Measurements from ENCODE around the gene LUZP1.

DNA sequence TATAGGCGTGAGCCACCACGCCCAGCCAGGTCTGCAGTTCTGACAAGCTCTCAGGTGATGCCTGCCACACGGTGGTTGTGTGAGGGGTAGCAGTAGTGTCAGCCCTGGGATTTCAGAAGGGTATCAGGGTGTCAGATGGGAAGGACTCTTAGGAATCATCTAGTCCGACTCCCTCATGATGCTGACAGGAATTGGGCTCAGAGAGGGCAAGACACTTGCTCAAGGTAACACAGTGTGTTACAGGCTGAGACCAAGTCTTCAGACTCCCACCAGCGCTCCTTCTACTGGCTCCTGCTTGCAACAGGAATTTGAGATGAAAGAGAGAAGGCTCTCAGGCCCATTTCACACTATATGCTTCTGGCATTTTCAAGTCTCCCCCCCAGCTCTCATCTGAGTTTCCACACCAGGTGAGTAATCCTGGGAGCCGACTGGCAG lies 41.7 kb upstream of the LUZP1 start:
- TF ChIP-seq, protein P1, sequence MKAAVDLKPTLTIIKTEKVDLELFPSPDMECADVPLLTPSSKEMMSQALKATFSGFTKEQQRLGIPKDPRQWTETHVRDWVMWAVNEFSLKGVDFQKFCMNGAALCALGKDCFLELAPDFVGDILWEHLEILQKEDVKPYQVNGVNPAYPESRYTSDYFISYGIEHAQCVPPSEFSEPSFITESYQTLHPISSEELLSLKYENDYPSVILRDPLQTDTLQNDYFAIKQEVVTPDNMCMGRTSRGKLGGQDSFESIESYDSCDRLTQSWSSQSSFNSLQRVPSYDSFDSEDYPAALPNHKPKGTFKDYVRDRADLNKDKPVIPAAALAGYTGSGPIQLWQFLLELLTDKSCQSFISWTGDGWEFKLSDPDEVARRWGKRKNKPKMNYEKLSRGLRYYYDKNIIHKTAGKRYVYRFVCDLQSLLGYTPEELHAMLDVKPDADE (IDR thresholded peaks at IDR 0.05) = no peak
- peak; percentile 60 to 77 for TF ChIP-seq CTCF (conservative IDR thresholded peaks at IDR 0.05; ENCODE audit: low read depth in 2 of 2)
- TF ChIP-seq EZH2phosphoT487 (IDR thresholded peaks at IDR 0.05; ENCODE audit: unreplicated experiment) = no peak
- TF ChIP-seq EZH2 (IDR thresholded peaks at IDR 0.05; ENCODE audit: low read depth, unreplicated experiment) = no peak
- no peak for TF ChIP-seq CREB1 (CRISPR knock-in tag; IDR thresholded peaks at IDR 0.05; ENCODE audit: low read depth)
- TF ChIP-seq, protein P2, sequence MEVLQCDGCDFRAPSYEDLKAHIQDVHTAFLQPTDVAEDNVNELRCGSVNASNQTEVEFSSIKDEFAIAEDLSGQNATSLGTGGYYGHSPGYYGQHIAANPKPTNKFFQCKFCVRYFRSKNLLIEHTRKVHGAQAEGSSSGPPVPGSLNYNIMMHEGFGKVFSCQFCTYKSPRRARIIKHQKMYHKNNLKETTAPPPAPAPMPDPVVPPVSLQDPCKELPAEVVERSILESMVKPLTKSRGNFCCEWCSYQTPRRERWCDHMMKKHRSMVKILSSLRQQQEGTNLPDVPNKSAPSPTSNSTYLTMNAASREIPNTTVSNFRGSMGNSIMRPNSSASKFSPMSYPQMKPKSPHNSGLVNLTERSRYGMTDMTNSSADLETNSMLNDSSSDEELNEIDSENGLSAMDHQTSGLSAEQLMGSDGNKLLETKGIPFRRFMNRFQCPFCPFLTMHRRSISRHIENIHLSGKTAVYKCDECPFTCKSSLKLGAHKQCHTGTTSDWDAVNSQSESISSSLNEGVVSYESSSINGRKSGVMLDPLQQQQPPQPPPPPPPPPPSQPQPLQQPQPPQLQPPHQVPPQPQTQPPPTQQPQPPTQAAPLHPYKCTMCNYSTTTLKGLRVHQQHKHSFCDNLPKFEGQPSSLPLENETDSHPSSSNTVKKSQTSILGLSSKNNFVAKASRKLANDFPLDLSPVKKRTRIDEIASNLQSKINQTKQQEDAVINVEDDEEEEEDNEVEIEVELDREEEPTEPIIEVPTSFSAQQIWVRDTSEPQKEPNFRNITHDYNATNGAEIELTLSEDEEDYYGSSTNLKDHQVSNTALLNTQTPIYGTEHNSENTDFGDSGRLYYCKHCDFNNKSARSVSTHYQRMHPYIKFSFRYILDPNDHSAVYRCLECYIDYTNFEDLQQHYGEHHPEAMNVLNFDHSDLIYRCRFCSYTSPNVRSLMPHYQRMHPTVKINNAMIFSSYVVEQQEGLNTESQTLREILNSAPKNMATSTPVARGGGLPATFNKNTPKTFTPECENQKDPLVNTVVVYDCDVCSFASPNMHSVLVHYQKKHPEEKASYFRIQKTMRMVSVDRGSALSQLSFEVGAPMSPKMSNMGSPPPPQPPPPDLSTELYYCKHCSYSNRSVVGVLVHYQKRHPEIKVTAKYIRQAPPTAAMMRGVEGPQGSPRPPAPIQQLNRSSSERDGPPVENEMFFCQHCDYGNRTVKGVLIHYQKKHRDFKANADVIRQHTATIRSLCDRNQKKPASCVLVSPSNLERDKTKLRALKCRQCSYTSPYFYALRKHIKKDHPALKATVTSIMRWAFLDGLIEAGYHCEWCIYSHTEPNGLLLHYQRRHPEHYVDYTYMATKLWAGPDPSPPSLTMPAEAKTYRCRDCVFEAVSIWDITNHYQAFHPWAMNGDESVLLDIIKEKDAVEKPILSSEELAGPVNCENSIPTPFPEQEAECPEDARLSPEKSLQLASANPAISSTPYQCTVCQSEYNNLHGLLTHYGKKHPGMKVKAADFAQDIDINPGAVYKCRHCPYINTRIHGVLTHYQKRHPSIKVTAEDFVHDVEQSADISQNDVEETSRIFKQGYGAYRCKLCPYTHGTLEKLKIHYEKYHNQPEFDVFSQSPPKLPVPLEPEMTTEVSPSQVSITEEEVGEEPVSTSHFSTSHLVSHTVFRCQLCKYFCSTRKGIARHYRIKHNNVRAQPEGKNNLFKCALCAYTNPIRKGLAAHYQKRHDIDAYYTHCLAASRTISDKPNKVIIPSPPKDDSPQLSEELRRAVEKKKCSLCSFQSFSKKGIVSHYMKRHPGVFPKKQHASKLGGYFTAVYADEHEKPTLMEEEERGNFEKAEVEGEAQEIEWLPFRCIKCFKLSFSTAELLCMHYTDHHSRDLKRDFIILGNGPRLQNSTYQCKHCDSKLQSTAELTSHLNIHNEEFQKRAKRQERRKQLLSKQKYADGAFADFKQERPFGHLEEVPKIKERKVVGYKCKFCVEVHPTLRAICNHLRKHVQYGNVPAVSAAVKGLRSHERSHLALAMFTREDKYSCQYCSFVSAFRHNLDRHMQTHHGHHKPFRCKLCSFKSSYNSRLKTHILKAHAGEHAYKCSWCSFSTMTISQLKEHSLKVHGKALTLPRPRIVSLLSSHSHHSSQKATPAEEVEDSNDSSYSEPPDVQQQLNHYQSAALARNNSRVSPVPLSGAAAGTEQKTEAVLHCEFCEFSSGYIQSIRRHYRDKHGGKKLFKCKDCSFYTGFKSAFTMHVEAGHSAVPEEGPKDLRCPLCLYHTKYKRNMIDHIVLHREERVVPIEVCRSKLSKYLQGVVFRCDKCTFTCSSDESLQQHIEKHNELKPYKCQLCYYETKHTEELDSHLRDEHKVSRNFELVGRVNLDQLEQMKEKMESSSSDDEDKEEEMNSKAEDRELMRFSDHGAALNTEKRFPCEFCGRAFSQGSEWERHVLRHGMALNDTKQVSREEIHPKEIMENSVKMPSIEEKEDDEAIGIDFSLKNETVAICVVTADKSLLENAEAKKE (CRISPR knock-in tag; IDR thresholded peaks at IDR 0.05) = no peak
- TF ChIP-seq, protein P3, sequence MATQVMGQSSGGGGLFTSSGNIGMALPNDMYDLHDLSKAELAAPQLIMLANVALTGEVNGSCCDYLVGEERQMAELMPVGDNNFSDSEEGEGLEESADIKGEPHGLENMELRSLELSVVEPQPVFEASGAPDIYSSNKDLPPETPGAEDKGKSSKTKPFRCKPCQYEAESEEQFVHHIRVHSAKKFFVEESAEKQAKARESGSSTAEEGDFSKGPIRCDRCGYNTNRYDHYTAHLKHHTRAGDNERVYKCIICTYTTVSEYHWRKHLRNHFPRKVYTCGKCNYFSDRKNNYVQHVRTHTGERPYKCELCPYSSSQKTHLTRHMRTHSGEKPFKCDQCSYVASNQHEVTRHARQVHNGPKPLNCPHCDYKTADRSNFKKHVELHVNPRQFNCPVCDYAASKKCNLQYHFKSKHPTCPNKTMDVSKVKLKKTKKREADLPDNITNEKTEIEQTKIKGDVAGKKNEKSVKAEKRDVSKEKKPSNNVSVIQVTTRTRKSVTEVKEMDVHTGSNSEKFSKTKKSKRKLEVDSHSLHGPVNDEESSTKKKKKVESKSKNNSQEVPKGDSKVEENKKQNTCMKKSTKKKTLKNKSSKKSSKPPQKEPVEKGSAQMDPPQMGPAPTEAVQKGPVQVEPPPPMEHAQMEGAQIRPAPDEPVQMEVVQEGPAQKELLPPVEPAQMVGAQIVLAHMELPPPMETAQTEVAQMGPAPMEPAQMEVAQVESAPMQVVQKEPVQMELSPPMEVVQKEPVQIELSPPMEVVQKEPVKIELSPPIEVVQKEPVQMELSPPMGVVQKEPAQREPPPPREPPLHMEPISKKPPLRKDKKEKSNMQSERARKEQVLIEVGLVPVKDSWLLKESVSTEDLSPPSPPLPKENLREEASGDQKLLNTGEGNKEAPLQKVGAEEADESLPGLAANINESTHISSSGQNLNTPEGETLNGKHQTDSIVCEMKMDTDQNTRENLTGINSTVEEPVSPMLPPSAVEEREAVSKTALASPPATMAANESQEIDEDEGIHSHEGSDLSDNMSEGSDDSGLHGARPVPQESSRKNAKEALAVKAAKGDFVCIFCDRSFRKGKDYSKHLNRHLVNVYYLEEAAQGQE (IDR thresholded peaks at IDR 0.05; ENCODE audit: unreplicated experiment) = no peak
- TF ChIP-seq POLR2AphosphoS5 (IDR thresholded peaks at IDR 0.05; ENCODE audit: low read depth) = no peak
- no peak for TF ChIP-seq ZNF114 (CRISPR knock-in tag; IDR thresholded peaks at IDR 0.05)

Data from GM23338 (cell line).